H9 (cell line): ENCODE measurements around the gene BBX. TPM values are rescaled to one million over a fixed set of nuclear protein-coding genes. Genes with fewer than 3 reads are reported as not detected.
A peak's percentile ranks its signal among the peaks of the same experiment; 100 is the strongest.

Experiments
- DNase-seq: peaks from one replicate; pipeline ENCODE4 v3.0.0-alpha.2; 2017
- H2AFZ ChIP-seq: one replicate; pipeline ENCODE4 v1.6.1; 2013; ENCODE audit warnings: mild to moderate bottlenecking, low read length, control low read depth, moderate library complexity
- H2AK5ac ChIP-seq: 2 replicates; pipeline ENCODE4 v1.6.1; 2013; ENCODE audit warnings: low read length, control low read depth, mixed read lengths; ENCODE audit not compliant: insufficient read length
- H2BK120ac ChIP-seq: one replicate; pipeline ENCODE4 v1.6.1; 2013; ENCODE audit warnings: low read depth, mild to moderate bottlenecking, low read length, control low read depth, inconsistent platforms; ENCODE audit not compliant: poor library complexity, severe bottlenecking
- H2BK12ac ChIP-seq: 2 replicates; pipeline ENCODE4 v1.6.1; 2013; ENCODE audit warnings: low read length, control low read depth, mixed read lengths, low read depth; ENCODE audit not compliant: insufficient read length
- H2BK15ac ChIP-seq: 2 replicates; pipeline ENCODE4 v1.6.1; 2013; ENCODE audit warnings: low read depth, low read length, control low read depth
- H2BK20ac ChIP-seq: one replicate; pipeline ENCODE4 v1.6.1; 2013; ENCODE audit warnings: low read depth, mild to moderate bottlenecking, low read length, control low read depth, inconsistent platforms; ENCODE audit not compliant: poor library complexity, severe bottlenecking
- H2BK5ac ChIP-seq: 2 replicates; pipeline ENCODE4 v1.6.1; 2013; ENCODE audit warnings: low read length, control low read depth, mixed read lengths; ENCODE audit not compliant: insufficient read length
- H3K14ac ChIP-seq: 2 replicates; pipeline ENCODE4 v1.6.1; 2013; ENCODE audit warnings: low read length, control low read depth; ENCODE audit not compliant: insufficient read depth
- H3K18ac ChIP-seq: 2 replicates; pipeline ENCODE4 v1.6.1; 2013; ENCODE audit warnings: low read depth, mild to moderate bottlenecking, mixed read lengths, low read length, control low read depth; ENCODE audit not compliant: insufficient read length
- H3K23ac ChIP-seq: 2 replicates; pipeline ENCODE4 v1.6.1; 2013; ENCODE audit warnings: low read length, control low read depth, mixed read lengths, low read depth; ENCODE audit not compliant: insufficient read length
- H3K23me2 ChIP-seq: 2 replicates; pipeline ENCODE4 v1.6.1; 2013; ENCODE audit warnings: low read depth, mild to moderate bottlenecking, mixed read lengths, low read length, control low read depth; ENCODE audit not compliant: insufficient read length, poor library complexity, severe bottlenecking
- H3K27ac ChIP-seq: 2 replicates; pipeline ENCODE4 v1.5.1; 2013; ENCODE audit warnings: low read length, control low read depth, mixed read lengths, low read depth; ENCODE audit not compliant: insufficient read length
- H3K27me3 ChIP-seq: 2 replicates; pipeline ENCODE4 v1.6.1; 2013; ENCODE audit warnings: low read length, control low read depth, inconsistent platforms; ENCODE audit not compliant: insufficient read depth
- H3K4ac ChIP-seq: 2 replicates; pipeline ENCODE4 v1.6.1; 2013; ENCODE audit warnings: low read depth, mild to moderate bottlenecking, control low read depth, inconsistent platforms, low read length, moderate library complexity
- H3K4me1 ChIP-seq: 2 replicates; pipeline ENCODE4 v1.6.1; 2013; ENCODE audit warnings: low read length, control low read depth, inconsistent platforms; ENCODE audit not compliant: insufficient read depth
- H3K4me2 ChIP-seq: 2 replicates; pipeline ENCODE4 v1.6.1; 2013; ENCODE audit warnings: low read length, control low read depth, mixed read lengths; ENCODE audit not compliant: insufficient read length, insufficient read depth
- H3K56ac ChIP-seq: 2 replicates; pipeline ENCODE4 v1.6.1; 2013; ENCODE audit warnings: low read depth, mild to moderate bottlenecking, mixed read lengths, low read length, control low read depth; ENCODE audit not compliant: insufficient read length
- H3K79me1 ChIP-seq: 2 replicates; pipeline ENCODE4 v1.6.1; 2013; ENCODE audit warnings: low read depth, mild to moderate bottlenecking, moderate library complexity, low read length, control low read depth, inconsistent platforms; ENCODE audit not compliant: insufficient read depth, poor library complexity, severe bottlenecking
- H3K79me2 ChIP-seq: 2 replicates; pipeline ENCODE4 v1.6.1; 2013; ENCODE audit warnings: low read length, control low read depth, inconsistent platforms; ENCODE audit not compliant: insufficient read depth
- H3K9ac ChIP-seq: 2 replicates; pipeline ENCODE4 v1.6.1; 2013; ENCODE audit warnings: low read length, control low read depth, mixed read lengths; ENCODE audit not compliant: insufficient read length; ENCODE audit errors: extremely low read depth
- H3K9me3 ChIP-seq: one replicate; pipeline ENCODE4 v1.6.1; 2013; ENCODE audit warnings: low read depth, low read length, inconsistent platforms; ENCODE audit not compliant: control insufficient read depth
- H3T11ph ChIP-seq: one replicate; pipeline ENCODE4 v1.6.1; 2013; ENCODE audit warnings: mild to moderate bottlenecking, low read length, control low read depth, inconsistent platforms
- H4K20me1 ChIP-seq: one replicate; pipeline ENCODE4 v1.6.1; 2013; ENCODE audit not compliant: control insufficient read depth, insufficient read length, insufficient read depth
- H4K5ac ChIP-seq: 2 replicates; pipeline ENCODE4 v1.6.1; 2013; ENCODE audit warnings: low read depth, mild to moderate bottlenecking, mixed read lengths, low read length, control low read depth; ENCODE audit not compliant: insufficient read length
- H4K8ac ChIP-seq: replicated peaks from 2 replicates; pipeline ENCODE4 v1.6.1; 2013; ENCODE audit warnings: low read length, control low read depth, mixed read lengths, low read depth; ENCODE audit not compliant: insufficient read length
- H4K91ac ChIP-seq: 2 replicates; pipeline ENCODE4 v1.6.1; 2013; ENCODE audit warnings: low read depth, mild to moderate bottlenecking, moderate library complexity, mixed read lengths, low read length, control low read depth; ENCODE audit not compliant: insufficient read length
- H3K27ac Mint-ChIP-seq, 3 experiments: 2 replicates in 2 of 3; 3 replicates in 1 of 3; pipeline ENCODE4 v1.8.0; 2020 to 2021; ENCODE audit warnings: mixed read lengths in 3 of 3, mild to moderate bottlenecking in 1 of 3, moderate library complexity in 1 of 3
- H3K27me3 Mint-ChIP-seq: 2 replicates; pipeline ENCODE4 v1.8.0; 2021; ENCODE audit warnings: low read depth, mild to moderate bottlenecking, moderate library complexity, mixed read lengths
- H3K36me3 Mint-ChIP-seq, 3 experiments: 2 replicates in 2 of 3; 3 replicates in 1 of 3; pipeline ENCODE4 v1.8.0; 2020 to 2021; ENCODE audit warnings: low read depth in 3 of 3, mixed read lengths in 3 of 3; ENCODE audit not compliant: insufficient read depth in 1 of 3
- H3K4me1 Mint-ChIP-seq, 2 experiments: 2 replicates each; pipeline ENCODE4 v1.8.0; 2020; ENCODE audit warnings: mixed read lengths in 2 of 2
- H3K4me3 Mint-ChIP-seq, 2 experiments: 2 replicates in 1 of 2; 3 replicates in 1 of 2; pipeline ENCODE4 v1.8.0; 2020 to 2021; ENCODE audit warnings: mild to moderate bottlenecking in 2 of 2, mixed read lengths in 2 of 2, moderate library complexity in 1 of 2
- H3K9me3 Mint-ChIP-seq, 2 experiments: 2 replicates in 1 of 2; 3 replicates in 1 of 2; pipeline ENCODE4 v1.8.0; 2020; ENCODE audit warnings: mild to moderate bottlenecking in 2 of 2, mixed read lengths in 2 of 2, moderate library complexity in 1 of 2
- CTCF ChIP-seq: fragments of 200-600 bp; sonication (generic); conservative IDR thresholded peaks from 3 replicates; pipeline ENCODE4 v1.8.0; 2021; ENCODE audit warnings: antibody characterized with exemption, mild to moderate bottlenecking
- WGBS: extraction: QIAGEN DNeasy Blood & Tissue Kit; methylation state at CpG from one replicate; pipeline ENCODE4 v1.1.7; 2013; ENCODE audit warnings: missing lambda C conversion rate, low lambda C conversion rate, mixed read lengths; ENCODE audit not compliant: insufficient read length; ENCODE audit errors: extremely low coverage; 5-methylcytosine and 5-hydroxymethylcytosine counted together
- total RNA-seq: library from RNA; stranded (reverse); gene quantifications from 2 replicates; pipeline ENCODE4 v1.2.1, GENCODE V29; 2021

BBX gene
- total RNA-seq, 1 experiment from 2014 or later = 34.8 TPM

- Mint-ChIP-seq H3K4me3 (no peak overlapping the region), H3K27me3 (no peaks in the 10 kb centered on the region), H3K27ac (0 out of 7 replicates have a peak overlapping the region, but pooled peaks of 2 of the 3 experiments have one; percentile 29 to 30), H3K4me1 (peaks cover 3% of the 10 kb centered on the region in 2 experiments; a peak in 2 of 4 replicates), H3K9me3 (no peaks in the 10 kb centered on the region), H3K36me3 (peaks cover 0 to 12% (median 4%) of the 10 kb centered on the region in 3 experiments; a peak in 5 of 7 replicates)
- no peaks in the 10 kb centered on the region for H4K20me1 ChIP-seq
- no peaks in the 10 kb centered on the region for H3K79me2 ChIP-seq
- no peak overlapping the region for H2AFZ ChIP-seq
- no peak overlapping the region for H3K18ac ChIP-seq
- peak; percentile 69 for DNase-seq
- no CpG with 5 or more reads among the region's 2 CpGs for WGBS
- H3K9me3 ChIP-seq = no peaks in the 10 kb centered on the region
- no peak overlapping the region for H3K4ac ChIP-seq
- no peak overlapping the region for H2BK12ac ChIP-seq
- H2BK5ac ChIP-seq = no peak overlapping the region
- H2BK20ac ChIP-seq = no peak overlapping the region
- H2BK120ac ChIP-seq = no peak overlapping the region
- no peak overlapping the region for H3K23ac ChIP-seq
- no peak overlapping the region for H3K27ac ChIP-seq
- no peaks in the 10 kb centered on the region for H3K4me1 ChIP-seq
- H3K27me3 ChIP-seq = no peaks in the 10 kb centered on the region
- TF ChIP-seq CTCF = peak; percentile 67
- no peak overlapping the region for H3K14ac ChIP-seq
- H2AK5ac ChIP-seq = no peak overlapping the region
- H3K4me2 ChIP-seq = no peak overlapping the region
- H4K91ac ChIP-seq = no peak overlapping the region
- no peaks in the 10 kb centered on the region for H3K79me1 ChIP-seq
- H3K23me2 ChIP-seq = no peaks in the 10 kb centered on the region
- no peak overlapping the region for H3K9ac ChIP-seq
- H4K5ac ChIP-seq = no peak overlapping the region
- H3K56ac ChIP-seq = no peak overlapping the region
- H3T11ph ChIP-seq = no peak overlapping the region
- no peak overlapping the region for H2BK15ac ChIP-seq
- no peak overlapping the region for H4K8ac ChIP-seq
These were observed 230.7 kb downstream of the BBX start for GRCh38 chr3:107753494-107753893.
